HG02763 (cell line): ENCODE measurements around the gene LDAH.
"Not testable (repeated sequence)": the region's sequence is repeated elsewhere in the genome, so short reads cannot be mapped to it uniquely, and the experiment has no call there.

Experiments
- ATAC-seq: cut with Tn5 transposase; IDR thresholded peaks from one replicate; pipeline ENCODE4 v1.9.1; 2021; ENCODE audit warnings: mild to moderate bottlenecking, moderate library complexity; ENCODE audit not compliant: unreplicated experiment

Gene LDAH

DNA sequence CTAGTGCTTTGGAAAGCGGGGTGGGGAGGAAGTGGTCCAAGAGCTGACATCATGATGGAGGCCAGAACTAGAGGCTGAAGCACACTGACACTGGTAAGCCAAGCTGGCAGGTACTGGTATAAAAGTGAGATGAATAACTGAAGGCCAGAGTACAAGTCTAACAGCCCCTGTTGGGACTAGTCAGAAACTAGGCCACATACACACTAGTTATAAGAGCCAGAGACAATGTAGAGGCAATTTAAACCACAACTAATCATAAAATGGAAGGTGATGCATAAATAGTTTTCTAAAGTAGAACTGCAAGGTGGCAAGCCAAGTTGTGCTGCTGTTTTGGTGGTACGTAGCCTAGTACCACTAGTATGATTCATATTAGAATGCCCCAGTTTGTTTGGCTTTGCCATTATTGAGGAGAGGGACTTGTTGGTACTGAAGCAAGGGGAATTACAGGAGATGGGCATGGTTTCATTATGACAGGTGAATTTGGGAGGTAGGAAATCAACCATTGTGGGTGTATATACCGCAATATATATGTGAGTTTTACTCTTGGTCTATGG lies 98.3 kb downstream of the LDAH start:
- no peak for ATAC-seq

DNA sequence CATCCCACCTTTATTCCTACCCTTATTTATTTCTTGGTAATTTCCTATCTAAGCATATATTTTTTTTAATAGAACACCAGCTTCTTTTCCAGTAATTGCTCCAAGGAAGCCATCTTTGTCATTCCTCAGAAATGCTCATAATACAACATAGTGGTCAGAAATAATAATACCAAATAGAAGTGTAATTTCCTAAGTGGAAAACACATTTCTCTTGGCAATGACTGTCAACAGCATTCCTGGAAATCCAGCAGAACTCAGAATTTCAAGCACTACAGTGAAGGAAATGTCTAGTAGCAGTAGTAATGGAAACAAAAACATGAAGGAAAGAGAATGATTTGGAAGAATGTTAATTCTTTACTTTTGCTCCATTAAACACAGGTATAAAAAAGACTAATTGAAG lies 99.4 kb downstream of the LDAH start:
- ATAC-seq: no peak

DNA sequence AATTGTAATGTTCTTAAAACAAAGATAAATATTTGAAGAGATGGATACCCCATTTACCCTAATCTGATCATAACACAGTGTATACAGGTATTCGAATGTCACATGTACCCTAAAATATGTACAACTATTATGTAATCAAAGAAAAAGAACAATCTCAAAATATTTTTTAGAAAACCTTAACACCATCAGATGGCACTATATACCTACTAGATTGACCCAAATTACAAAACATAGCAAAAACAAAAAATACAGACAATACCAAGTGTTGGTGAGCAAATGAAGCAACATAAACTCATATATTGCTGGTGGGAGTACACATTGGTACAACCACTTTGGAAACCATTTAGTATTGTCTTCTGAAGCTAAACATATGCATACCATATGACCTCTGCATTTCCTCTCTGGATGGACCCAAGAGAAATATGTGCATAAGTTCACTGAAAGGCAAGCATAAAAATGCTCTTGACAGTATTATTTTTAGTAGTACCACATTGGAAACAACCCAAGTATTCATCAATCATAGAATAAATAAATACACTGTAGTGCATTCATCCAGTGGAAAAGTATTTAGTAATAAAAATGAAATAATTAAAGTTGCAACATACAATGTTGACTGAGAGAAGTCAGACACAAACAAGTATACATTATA lies 100.2 kb downstream of the LDAH start:
- ATAC-seq: no peak

DNA sequence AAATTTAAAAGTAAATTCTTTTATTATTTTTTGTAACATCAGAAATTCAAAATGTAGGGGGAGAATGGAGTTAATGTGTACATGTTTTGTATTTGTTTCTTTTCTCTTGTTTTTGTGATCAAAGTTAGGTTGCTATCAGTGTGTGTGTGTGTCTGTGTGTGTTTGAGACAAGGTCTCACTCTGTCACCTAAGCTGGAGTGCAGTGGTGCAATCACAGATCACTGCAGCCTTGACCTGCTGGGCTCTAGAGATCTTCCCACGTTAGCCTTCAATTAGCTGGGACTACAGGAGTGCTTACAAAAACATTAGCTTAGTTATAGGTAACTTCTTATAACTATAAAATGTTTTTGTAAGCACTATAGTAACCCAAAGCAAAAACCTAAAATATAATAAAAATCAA lies 105.3 kb downstream of the LDAH start:
- no peak for ATAC-seq

DNA sequence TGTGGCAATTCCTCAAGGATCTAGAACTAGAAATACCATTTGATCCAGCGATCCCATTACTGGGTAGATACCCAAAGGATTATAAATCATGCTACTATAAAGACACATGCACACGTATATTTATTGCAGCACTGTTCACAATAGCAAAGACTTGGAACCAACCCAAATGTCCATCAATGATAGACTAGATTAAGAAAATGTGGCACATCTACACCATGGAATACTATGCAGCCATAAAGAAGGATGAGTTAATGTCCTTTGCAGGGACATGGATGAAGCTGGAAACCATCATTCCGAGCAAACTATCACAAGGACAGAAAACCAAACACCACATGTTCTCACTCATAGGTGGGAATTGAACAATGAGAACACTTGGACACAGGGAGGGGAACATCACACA lies 106.7 kb downstream of the LDAH start:
- not testable (repeated sequence) for ATAC-seq

DNA sequence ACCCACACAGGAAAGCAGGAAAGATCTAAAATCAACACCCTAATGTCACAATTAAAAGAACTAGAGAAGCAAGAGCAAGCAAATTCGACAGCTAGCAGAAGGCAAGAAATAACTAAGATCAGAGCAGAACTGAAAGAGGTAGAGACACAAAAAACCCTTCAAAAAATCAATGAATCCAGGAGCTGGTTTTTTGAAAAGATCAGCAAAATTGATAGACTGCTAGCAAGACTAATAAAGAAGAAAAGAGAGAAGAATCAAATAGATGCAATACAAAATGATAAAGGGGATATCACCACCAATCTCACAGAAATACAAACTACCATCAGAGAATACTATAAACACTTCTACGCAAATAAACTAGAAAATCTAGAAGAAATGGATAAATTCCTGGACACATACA lies 108.5 kb downstream of the LDAH start:
- ATAC-seq: not testable (repeated sequence)

DNA sequence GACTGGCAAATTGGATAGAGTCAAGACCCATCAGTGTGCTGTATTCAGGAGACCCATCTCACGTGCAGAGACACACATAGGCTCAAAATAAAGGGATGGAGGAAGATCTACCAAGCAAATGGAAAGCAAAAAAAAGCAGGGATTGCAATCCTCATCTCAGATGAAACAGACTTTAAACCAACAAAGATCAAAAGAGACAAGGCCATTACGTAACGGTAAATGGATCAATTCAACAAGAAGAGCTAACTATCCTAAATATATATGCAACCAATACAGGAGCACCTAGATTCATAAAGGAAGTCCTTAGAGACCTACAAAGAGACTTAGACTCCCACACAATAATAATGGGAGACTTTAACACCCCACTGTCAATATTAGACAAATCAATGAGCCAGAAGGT lies 109.3 kb downstream of the LDAH start:
- ATAC-seq: not testable (repeated sequence)

DNA sequence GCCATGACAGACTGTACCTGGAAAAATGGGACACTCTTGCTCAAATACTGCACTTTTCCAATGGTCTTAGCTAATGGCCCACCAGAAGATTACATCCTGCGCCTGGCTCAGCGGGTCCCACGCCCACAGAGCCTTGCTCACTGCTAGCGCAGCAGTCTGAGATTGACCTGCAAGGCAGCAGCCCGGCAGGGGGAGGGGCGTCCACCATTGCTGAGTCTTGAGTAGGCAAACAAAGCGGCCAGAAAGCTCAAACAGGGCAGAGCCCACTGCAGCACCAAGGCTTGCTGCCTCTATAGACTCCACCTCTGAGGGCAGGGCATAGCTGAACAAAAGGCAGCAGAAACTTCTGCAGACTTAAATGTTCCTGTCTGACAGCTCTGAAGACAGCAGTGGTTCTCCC lies 111.3 kb downstream of the LDAH start:
- ATAC-seq: not testable (repeated sequence)

DNA sequence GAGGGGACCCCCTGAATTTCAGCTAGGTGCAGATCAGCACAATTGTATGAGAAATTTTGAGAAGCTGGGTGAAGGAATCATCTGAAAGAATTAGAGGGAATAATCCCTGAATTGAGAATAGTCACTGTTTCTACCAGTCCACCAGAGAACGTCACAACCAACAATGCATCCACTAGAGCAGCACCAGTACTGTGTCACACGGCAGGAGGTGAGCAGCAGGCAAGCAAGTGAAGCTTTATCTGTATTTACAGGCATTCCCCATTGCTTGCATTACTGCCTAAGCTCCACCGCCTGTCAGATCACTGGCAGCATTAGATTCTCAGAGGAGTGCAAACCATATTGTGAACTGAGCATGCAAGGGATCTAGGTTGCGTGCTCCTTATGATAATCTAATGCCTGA lies 115.3 kb downstream of the LDAH start:
- ATAC-seq: no peak

DNA sequence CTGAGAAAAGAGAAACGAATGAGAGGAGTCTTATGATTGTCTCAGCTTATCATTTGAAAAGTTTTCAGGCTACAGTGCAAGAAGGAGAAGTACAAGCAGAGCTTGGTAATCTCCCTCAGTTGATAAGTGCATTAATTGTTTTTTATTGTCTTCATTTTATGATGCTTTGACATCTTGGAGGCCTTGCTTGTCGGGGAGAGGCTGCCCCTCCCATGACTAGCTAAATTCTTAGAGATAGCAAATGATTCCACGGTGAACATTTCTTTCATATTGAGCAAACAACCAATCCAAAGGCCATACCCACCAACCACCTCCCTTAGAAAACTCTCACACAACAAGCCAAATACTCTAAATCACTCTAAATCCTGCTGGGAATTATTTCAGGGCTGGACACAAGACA lies 116.1 kb downstream of the LDAH start:
- ATAC-seq: no peak

DNA sequence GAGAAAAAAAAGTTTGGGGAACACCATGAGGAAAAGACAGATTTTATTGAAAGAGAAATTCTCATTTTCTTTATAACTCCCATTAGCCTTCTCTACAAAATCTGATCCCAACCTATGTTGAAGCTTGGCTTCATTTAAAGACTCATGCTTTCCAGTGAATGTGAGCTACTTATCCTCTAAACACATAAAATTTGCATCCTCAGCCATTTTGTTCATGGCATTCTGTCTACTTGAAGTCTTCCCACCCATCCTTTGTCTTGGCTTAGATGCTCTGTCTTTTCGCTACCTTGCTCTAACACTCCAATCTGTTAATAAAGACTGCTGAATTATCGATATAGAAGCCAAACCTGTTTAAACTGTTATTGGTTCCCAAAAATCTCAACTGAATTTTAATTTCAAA lies 116.7 kb downstream of the LDAH start:
- no peak for ATAC-seq

DNA sequence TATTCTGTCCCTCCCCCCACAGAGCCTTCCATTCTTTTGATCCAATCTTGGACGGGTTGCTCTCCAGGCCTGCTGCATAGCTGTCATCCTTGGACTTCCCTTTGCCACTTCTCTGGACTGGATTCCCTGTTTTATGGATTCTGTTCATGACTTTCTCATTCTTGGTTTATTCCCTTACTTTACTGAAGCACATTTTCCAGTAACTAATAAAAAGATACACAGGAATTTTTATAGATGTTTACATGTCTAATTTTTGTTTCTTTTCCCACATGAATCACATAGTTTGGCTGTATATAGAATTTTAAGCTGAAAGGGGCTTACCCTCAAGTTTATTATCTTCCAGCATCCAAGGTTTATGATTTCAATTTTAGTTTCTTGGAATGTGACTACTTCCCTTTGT lies 118.0 kb downstream of the LDAH start:
- ATAC-seq: no peak

DNA sequence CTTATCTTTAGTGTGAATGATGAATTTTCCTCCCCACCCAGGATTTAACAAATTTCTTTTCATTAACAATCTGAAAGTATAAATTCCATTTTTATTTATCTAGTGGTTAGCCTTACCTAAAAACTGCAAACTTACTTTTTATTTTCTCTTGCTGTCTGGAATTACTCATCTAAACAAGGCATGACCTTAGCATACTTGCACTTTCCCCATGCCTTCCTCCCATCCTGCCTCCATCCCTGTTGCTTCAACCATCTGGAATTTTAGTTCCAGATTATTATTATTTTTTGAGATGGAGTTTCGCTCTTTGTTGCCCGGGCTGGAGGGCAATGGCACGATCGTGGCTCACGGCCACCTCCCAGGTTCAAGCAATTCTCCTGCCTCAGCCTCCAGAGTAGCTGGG lies 120.3 kb downstream of the LDAH start:
- ATAC-seq: no peak

DNA sequence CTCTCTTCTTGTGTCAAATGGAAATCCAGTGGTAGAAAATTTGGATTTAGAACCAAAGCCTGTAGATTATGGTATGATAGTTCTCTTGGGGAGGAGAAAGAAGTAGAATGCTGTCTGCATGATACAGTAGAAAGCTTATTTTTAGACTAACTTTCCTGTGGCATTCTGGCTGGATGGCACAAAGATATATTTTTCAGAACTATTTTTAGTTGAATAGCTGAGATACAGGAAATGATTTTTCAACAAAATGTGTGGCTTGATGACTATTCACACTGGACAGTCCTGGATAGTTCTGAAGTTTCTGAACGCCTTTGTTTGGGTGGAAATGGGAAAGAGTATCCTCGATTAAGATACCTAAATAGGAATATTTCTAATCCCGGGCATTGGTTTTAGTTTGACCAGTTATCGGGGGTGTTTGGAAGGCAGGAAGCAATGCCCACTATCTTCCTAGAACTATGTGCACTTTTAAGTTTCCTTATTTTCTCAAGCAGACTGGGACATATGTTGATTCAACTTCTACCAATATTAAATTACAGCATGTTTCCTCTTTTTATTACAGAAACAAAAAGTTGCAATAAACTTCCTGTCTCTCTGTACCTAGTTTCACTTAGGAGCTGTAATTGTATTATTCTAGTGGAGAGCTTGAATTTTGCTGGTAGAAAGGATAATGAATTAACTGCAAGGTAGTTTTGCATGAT lies 123.8 kb downstream of the LDAH start:
- ATAC-seq: no peak

DNA sequence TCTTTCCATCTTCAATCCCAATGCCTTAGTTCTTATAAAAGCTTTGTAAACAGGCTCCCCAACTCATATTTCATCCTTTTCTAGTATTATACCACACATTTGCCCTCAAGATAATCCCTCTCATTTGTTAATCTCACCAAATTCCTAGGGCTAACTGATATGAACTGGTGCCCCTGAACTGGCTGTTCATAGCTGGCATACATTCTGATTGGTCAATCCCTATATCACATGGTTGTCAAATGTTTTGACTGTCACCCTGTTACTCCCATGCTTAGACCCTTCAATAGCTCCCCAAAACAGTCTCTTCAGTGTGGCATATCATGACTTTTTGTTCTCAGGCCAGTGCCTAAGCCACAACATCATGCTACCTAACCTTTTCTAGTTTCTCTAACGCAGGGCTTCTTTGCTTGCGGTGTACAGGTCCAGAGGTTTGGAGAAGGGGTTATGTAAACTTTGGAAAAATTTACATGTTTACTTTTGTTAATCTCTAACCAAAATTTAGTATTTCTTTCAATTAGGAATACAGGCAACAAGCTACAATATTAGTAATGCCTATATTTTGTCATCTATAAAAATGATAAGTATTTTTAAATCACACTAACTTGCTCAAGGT lies 125.5 kb downstream of the LDAH start:
- no peak for ATAC-seq

DNA sequence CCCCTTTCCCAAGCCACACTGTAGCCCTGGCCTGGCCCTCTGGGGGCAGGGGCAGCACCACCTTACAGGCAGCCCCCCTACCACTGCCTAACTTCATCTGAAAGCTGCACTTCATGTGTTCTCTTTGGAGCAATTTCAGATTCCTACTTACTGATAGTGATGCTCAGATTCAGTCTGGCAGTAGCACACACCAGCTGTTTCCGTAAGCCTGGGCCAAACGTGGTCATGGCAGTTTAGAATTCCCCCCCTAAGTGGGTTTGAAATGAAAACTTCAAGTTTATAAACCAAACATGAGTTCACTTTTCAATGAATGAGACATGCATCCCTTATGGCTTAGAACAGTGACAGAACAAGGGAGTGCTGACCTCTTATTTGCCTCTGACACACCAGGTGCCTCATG lies 126.5 kb downstream of the LDAH start:
- no peak for ATAC-seq

DNA sequence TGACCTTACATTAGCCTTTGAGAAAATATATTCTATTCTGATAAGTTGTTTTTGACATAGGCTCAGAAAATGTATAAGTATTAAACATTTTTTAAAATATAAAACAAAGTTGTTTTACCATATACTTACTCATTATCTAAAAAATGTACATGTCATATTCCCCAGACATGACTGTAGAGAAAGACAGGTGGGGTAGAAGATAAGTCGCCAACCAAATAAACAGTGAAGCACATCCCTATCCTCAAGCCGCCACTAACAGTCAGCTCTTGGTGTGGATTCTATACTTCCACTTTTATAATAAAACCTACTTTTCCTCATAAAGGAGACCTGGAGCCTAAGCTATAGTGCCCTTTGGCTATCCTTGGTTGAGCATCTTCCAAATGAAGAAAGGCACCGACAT lies 129.6 kb downstream of the LDAH start:
- no peak for ATAC-seq

DNA sequence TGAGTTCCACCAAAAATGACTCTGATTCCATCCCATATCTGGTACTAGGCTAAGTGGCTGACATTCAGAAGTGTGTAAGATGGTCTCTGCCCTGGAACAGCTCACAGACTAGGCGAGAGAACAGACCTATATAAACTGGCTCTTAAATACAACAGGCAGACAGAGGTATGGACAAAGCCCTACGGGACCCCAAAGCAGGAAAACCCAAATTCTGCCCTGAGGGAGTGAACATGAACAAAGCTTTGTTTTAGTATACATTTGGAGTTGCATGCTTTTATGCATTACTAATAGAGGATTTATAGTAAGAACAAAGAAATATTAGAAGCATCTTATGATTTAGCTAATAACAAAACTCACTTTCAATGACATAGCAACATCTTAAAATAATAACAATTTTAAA lies 130.8 kb downstream of the LDAH start:
- ATAC-seq: no peak

DNA sequence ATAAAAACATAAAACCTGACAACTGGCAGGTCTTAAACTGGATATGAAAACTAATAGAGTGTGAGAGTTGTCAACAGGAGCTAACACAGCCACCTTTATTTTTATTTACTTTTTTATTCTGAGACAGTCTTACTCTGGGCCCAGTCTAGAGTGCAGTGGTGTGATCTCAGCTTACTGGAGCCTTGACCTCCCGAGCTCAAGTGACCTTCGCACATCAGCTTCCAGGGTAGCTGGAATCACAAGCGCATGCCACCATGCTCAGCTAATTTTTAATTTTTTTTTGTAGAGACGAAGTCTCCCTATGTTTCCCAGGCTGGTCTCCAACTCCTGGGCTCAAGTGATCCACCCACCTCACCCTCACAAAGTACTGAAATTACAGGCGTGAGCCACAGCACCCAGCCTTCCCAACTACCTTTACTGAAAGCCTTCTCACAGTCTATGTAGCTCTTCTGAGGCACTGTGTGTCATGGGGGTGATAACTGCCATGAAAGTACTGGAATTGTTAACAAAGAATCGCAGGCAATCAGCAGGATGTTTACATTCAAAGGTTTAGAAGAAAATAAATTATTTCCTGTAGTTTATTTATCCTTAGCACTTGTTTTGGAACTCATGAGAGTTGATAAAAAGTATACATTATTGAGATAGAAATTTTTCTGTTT lies 131.7 kb downstream of the LDAH start:
- ATAC-seq: no peak

DNA sequence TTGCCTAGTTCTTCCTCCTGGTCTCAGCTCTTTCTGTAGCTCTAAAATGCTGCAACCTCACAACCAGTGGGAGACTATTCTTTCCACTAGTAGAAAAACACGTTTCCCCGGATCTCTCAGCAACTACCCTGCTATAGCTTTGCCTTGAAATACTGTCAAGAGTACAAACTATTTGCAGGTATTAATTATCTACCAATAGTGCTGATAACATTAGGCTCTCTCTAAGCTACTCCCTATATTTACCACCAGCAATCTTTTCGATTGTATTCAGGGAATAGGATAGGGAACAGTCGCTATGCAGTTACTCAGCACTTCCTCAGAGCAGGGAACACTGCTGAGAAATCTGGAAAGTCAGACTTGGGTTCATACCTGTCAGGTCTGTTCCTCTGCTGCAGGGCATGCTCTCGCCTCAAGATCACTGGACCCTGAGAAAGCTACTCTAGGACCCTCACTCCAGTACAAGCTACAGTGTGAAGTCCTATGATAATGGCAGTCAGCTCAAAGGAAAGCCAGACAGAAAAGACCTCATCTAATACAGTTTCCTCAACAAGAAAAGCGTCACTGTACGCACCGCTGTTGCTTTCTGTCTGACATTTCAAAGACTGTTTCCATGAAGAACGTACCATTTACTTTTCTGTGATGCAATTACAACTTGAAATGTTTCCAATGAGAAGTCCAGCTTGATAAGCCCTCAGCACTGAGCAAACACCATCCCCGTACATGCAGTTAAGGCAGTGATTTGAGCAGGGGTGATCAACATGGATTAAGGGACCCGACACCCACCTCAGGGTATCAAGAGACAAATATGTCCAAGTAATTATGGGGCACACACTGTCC lies 133.3 kb downstream of the LDAH start:
- no peak for ATAC-seq
